ENCODE results near the gene GCNT2. TPM values are rescaled to one million over a fixed set of nuclear protein-coding genes. Genes with fewer than 3 reads are reported as not detected.

Gene GCNT2
- total and polyA plus RNA-seq, 2 of the 8 experiments (the other 6 are each of a cell fraction or from before 2014, with no cell fraction given): 19.3 to 52.5 TPM

DNA sequence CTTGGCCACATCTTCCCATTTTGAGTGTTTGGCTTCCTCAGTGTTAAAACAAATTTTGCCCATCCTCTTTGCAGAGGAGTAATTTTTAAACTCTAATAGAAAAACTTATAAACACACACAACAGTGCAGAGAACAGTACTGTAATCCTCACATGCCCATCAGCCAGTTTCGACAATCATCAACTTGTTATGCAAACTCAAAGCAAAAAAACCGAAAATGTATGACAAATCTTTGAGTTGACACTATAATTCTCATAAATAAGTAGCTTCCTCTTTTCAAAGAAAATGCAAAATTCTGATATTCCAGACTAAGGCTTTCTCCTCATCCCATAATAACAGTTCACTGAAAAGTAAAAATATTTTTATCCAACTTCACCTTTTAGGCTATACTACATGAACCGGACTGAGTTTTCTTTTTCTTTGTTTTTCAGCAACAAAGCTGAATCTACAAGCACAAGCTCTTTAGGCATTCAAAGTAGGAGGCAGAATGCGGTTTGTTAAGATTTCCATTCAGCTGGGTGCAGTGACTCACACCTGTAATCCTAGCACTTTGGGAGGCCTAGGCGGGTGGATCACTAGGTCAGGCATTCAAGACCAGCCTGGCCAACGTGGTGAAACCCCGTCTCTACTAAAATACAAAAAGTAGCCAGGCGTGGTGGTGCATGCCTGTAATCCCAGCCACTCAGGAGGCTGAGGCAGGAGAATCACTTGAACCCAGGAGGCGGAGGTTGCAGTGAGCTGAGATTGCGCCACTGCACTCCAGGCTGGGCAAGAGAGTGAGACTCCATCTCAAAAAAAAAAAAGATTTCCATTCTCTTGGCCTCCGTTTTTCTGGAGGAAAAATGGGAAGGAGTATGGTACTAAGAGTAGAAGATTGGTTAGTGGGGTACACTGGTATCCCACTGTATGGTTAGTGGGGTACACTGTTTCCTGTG, 74.8 kb downstream of the GCNT2 start:
- Histone ChIP-seq H3K23me2 (ENCODE audit: low read depth, low read length) (no peaks in the 10 kb centered on the region), H2BK20ac (ENCODE audit: low read length) (no peak overlapping the region), H3K56ac (replicated peaks; ENCODE audit: insufficient read length, low read depth, low read length) (no peak overlapping the region), H3K27me3 (replicated peaks in 1 of 4; ENCODE audit: control insufficient read depth in 3 of 4, extremely low read depth in 1 of 4, insufficient read depth in 3 of 4, low read length in 3 of 4) (no peaks in the 10 kb centered on the region), H2AFZ (ENCODE audit: low read length) (no peak overlapping the region), H2BK5ac (ENCODE audit: low read depth, low read length) (no peak overlapping the region), H4K8ac (ENCODE audit: extremely low read depth, insufficient read depth, low read length) (no peak overlapping the region), H3K4me1 (replicated peaks in 1 of 4; ENCODE audit: control insufficient read depth in 3 of 4, insufficient read depth in 4 of 4, low read length in 3 of 4) (peaks cover 6 to 36% (median 20%) of the 10 kb centered on the region in 4 experiments), H3K36me3 (ENCODE audit: control insufficient read depth in 2 of 4, insufficient read depth in 4 of 4, low read length in 3 of 4) (no peaks in the 10 kb centered on the region), H3K4me3 (ENCODE audit: extremely low read depth in 1 of 4, insufficient read depth in 2 of 4, low read depth in 3 of 4, low read length in 4 of 4) (peak overlapping the region in 1 of 4 experiments; percentile 9; a peak in 1 of 8 replicates), H3K4me2 (ENCODE audit: insufficient read depth in 1 of 2, low read depth in 2 of 2, low read length in 2 of 2) (peak overlapping the region; percentile 35 to 56; a peak in 3 of 4 replicates), H3K4ac (replicated peaks; ENCODE audit: insufficient read length, low read depth, low read length) (no peak overlapping the region), H3K9ac (replicated peaks in 1 of 4; ENCODE audit: extremely low read depth in 1 of 4, low read depth in 3 of 4, low read length in 3 of 4) (no peak overlapping the region), H2BK15ac (ENCODE audit: low read length) (no peak overlapping the region), H2BK12ac (ENCODE audit: low read depth, low read length) (no peak overlapping the region), H3K27ac (ENCODE audit: low read depth, low read length) (peak overlapping the region; percentile 78), H3K23ac (ENCODE audit: insufficient read length) (no peak overlapping the region), H2BK120ac (replicated peaks; ENCODE audit: low read depth, low read length) (no peak overlapping the region), H4K5ac (ENCODE audit: insufficient read length, low read depth, low read length) (peak overlapping the region; percentile 28), H4K20me1 (replicated peaks in 1 of 2; ENCODE audit: control insufficient read depth in 1 of 2, insufficient read depth in 2 of 2, low read length in 2 of 2) (peaks cover 3 to 5% of the 10 kb centered on the region in 2 experiments), H3K18ac (ENCODE audit: extremely low read depth, low read length) (no peak overlapping the region; the same call in 1 of the 2 replicates), H3K79me1 (ENCODE audit: low read depth, low read length) (peaks cover 12% of the 10 kb centered on the region), H3K9me3 (ENCODE audit: insufficient read depth in 2 of 2, low read depth in 1 of 2, low read length in 1 of 2) (no peaks in the 10 kb centered on the region), H4K91ac (replicated peaks; ENCODE audit: insufficient read length, low read length) (no peak overlapping the region), H2AK5ac (ENCODE audit: low read depth, low read length) (no peak overlapping the region), H3K79me2 (ENCODE audit: control insufficient read depth in 1 of 2, insufficient read depth in 2 of 2, low read length in 2 of 2) (peaks cover 23 to 88% of the 10 kb centered on the region in 2 experiments), H3K14ac (ENCODE audit: insufficient read length) (no peak overlapping the region)
- FAIRE-seq: peak; percentile 79
- POLR2A ChIA-PET (ENCODE audit: partially characterized antibody): interaction anchor here (0.6 to 3.9 kb wide), 9 partner anchors 9 to 114 kb away, joined by 3 to 25 read pairs (median 3); no protein-coding TSS in a partner anchor
- WGBS, 2 experiments (ENCODE audit: extremely low coverage in 1 of 2, insufficient coverage in 1 of 2, insufficient read length in 1 of 2, insufficient replicate concordance in 2 of 2, low coverage in 1 of 2, low lambda C conversion rate in 2 of 2, missing lambda C conversion rate in 1 of 2): 41% methylated on average over 11 of the region's 11 CpGs; no CpG with 5 or more reads in 1 of the 2 experiments
- CTCF ChIA-PET (ENCODE audit: partially characterized antibody): interaction anchor here (0.6 kb wide), 1 partner anchor 82 kb away, joined by 5 read pairs; no protein-coding TSS in a partner anchor
- no peak for DNase-seq (ENCODE audit: low read depth in 1 of 2, low spot score in 2 of 2)
- TF ChIP-seq, protein P1, sequence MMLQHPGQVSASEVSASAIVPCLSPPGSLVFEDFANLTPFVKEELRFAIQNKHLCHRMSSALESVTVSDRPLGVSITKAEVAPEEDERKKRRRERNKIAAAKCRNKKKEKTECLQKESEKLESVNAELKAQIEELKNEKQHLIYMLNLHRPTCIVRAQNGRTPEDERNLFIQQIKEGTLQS (IDR thresholded peaks at IDR 0.05; ENCODE audit: insufficient read depth, low read depth, low read length): no peak
- TF ChIP-seq RAD21 (IDR thresholded peaks at IDR 0.05 in 1 of 2, conservative IDR thresholded peaks at IDR 0.05 in 1 of 2; ENCODE audit: low read depth in 2 of 2, low read length in 2 of 2) (no peak), CBX5 (IDR thresholded peaks at IDR 0.05; ENCODE audit: low read depth, low read length) (no peak), RBBP5 (IDR thresholded peaks at IDR 0.05; ENCODE audit: borderline replicate concordance, low read depth, low read length) (no peak), JUND (IDR thresholded peaks at IDR 0.05; ENCODE audit: low read length) (peak; percentile 81), CEBPB (IDR thresholded peaks at IDR 0.05; ENCODE audit: low read depth, low read length) (peak; percentile 29; the same call in 1 of the 2 replicates), TCF12 (IDR thresholded peaks at IDR 0.05; ENCODE audit: low read depth, low read length) (0 out of 2 replicates have a peak, but pooled peaks have one; percentile 49), CBX8 (IDR thresholded peaks at IDR 0.05; ENCODE audit: borderline replicate concordance, low read depth, low read length) (no peak), KDM1A (IDR thresholded peaks at IDR 0.05; ENCODE audit: borderline replicate concordance, low read length) (peak; percentile 70; the same call in 1 of the 2 replicates), BRCA1 (IDR thresholded peaks at IDR 0.05; ENCODE audit: low read depth, low read length) (no peak)
